AG04450 (cell line): ENCODE measurements around the gene SHISA7. TPM values are rescaled to one million over a fixed set of nuclear protein-coding genes. Genes with fewer than 3 reads are reported as not detected.
A peak's percentile ranks its signal among the peaks of the same experiment; 100 is the strongest.

Experiments
- CTCF ChIA-PET: fragments of 300-600, 350-600 bp; formaldehyde crosslinking; extraction: SDS; loops from one replicate; lab custom pipeline; 2022; ENCODE audit warnings: antibody characterized with exemption, inconsistent platforms; lab: Charles Lee
- POLR2A ChIA-PET: fragments of 350-600 bp; formaldehyde crosslinking; extraction: SDS; loops from one replicate; lab custom pipeline; 2021; ENCODE audit warnings: antibody characterized with exemption, inconsistent platforms; lab: Yijun Ruan, JAX
- DNase-seq: peaks from one replicate; pipeline ENCODE4 v3.0.0-alpha.2; 2011; ENCODE audit warnings: low read depth, low spot score
- H3K27ac ChIP-seq: one replicate; pipeline ENCODE4 v1.5.1; 2012; ENCODE audit warnings: low read depth, low read length, control low read depth
- H3K27me3 ChIP-seq: one replicate; pipeline ENCODE4 v1.6.0; 2012; ENCODE audit warnings: low read length; ENCODE audit not compliant: control insufficient read depth, insufficient read depth
- H3K4me3 ChIP-seq: 2 replicates; pipeline ENCODE4 v1.5.1; 2011; ENCODE audit warnings: mild to moderate bottlenecking, low read depth, low read length, control low read depth
- H3K9me3 ChIP-seq: 2 replicates; pipeline ENCODE4 v1.5.1; 2012; ENCODE audit warnings: low read length; ENCODE audit not compliant: control insufficient read depth, insufficient read depth
- polyA plus RNA-seq: library from polyadenylated mRNA; depleted of rRNA; stranded (reverse); fragments of >200 nt; gene quantifications from 2 replicates; pipeline ENCODE4 v1.2.3, GENCODE V29; 2011
- TF ChIP-seq, protein P1 (sequence below): IDR thresholded peaks from 2 replicates; pipeline ENCODE4 v1.5.1; 2011; ENCODE audit warnings: low read depth, low read length, control low read depth, inconsistent platforms

SHISA7 gene
- polyA plus RNA-seq, 1 experiment = not detected

DNA sequence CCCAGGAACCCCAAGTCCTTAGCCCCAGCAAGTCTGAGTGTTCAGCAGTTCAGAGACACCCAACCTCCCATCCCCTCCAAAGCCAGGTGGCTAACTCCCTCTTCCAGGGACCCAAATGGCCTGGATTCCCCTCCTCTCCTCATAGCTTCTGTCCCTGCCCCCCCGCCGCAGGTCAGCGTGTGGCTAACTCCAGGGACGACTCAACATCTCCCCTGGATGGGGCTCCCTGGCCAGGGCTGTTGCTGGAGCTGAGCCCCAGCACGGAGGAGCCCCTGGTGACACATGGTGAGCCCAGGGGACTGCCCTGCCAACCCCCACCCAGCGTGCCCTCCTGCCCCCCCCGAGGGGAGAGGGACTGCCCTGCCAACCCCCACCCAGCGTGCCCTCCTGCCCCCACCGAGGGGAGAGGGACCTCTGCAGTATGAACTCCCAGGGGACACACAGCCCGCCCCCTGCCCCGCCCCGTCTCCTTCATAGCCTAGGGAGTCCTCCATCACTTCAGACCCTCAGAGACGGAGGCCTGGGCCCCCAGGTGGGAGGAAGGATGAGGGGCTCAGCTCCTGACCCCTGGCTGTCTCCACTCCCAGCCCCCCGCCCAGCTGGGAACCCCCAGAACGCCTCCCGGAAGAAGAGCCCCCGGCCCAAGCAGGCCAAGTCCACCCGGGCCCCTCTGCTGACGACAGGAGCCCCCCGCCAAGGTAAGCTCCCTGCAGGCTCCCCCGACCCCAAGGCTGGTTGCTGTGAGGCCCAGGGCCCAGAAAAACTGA, 46.8 kb upstream of the SHISA7 start:
- H3K4me3 ChIP-seq = no peak overlapping the region
- TF ChIP-seq, protein P1, sequence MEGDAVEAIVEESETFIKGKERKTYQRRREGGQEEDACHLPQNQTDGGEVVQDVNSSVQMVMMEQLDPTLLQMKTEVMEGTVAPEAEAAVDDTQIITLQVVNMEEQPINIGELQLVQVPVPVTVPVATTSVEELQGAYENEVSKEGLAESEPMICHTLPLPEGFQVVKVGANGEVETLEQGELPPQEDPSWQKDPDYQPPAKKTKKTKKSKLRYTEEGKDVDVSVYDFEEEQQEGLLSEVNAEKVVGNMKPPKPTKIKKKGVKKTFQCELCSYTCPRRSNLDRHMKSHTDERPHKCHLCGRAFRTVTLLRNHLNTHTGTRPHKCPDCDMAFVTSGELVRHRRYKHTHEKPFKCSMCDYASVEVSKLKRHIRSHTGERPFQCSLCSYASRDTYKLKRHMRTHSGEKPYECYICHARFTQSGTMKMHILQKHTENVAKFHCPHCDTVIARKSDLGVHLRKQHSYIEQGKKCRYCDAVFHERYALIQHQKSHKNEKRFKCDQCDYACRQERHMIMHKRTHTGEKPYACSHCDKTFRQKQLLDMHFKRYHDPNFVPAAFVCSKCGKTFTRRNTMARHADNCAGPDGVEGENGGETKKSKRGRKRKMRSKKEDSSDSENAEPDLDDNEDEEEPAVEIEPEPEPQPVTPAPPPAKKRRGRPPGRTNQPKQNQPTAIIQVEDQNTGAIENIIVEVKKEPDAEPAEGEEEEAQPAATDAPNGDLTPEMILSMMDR = no peak
- H3K27ac ChIP-seq = no peak overlapping the region
- H3K27me3 ChIP-seq = no peaks in the 10 kb centered on the region
- CTCF ChIA-PET = interaction anchor here (0.6 to 7.6 kb wide), 4 partner anchors 8 to 33 kb away, joined by 3 to 67 read pairs (median 33); no protein-coding TSS in a partner anchor
- DNase-seq = no peak
- H3K9me3 ChIP-seq = no peaks in the 10 kb centered on the region; the same call in 1 of the 2 replicates
- POLR2A ChIA-PET = interaction anchor here (1.1 kb wide), 1 partner anchor 14 kb away, joined by 6 read pairs; the partner anchor contains the start of gene ZNF628

DNA sequence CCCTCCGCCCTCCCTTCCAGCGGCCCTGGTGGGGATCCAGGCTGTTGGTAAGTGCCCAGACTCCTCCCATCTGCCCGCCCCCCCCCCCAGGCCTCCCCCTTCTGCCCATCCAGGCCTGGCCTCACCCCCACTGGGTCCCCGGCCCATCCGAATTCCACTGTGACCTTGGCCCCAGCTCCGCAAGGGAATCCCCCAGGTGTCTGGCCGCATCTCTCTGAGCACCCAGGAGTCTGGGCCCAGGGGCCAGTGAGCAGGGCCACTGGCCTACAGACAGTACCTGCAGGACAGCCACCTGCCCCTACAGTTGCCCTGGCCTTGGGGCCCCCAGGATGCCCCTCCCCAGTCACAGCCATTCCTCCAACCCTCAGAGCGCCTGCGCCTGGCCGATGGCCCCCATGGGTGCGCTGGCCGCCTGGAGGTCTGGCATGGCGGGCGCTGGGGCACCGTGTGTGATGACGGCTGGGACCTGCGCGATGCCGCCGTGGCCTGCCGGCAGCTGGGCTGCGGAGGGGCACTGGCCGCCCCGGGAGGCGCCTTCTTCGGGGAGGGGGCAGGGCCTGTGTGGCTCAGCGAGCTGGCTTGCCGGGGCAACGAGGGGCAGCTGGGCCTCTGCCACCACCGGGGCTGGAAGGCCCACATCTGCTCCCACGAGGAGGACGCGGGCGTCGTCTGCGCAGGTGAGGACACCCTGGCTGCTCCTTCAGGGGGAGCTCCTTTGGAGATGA, 46.0 kb upstream of the SHISA7 start:
- H3K27ac ChIP-seq = no peak overlapping the region
- no peak for DNase-seq
- no peaks in the 10 kb centered on the region; the same call in 1 of the 2 replicates for H3K9me3 ChIP-seq
- TF ChIP-seq, protein P1 = no peak
- peak overlapping the region; percentile 7; the same call in 1 of the 2 replicates for H3K4me3 ChIP-seq
- POLR2A ChIA-PET = interaction anchor here (0.6 to 1.1 kb wide), 2 partner anchors 13 to 91 kb away, joined by 4 to 6 read pairs; partner anchors contain the start of gene ZNF628
- no peaks in the 10 kb centered on the region for H3K27me3 ChIP-seq
- CTCF ChIA-PET = interaction anchor here (1.2 to 7.6 kb wide), 4 partner anchors 9 to 22 kb away, joined by 3 to 67 read pairs (median 52); no protein-coding TSS in a partner anchor

DNA sequence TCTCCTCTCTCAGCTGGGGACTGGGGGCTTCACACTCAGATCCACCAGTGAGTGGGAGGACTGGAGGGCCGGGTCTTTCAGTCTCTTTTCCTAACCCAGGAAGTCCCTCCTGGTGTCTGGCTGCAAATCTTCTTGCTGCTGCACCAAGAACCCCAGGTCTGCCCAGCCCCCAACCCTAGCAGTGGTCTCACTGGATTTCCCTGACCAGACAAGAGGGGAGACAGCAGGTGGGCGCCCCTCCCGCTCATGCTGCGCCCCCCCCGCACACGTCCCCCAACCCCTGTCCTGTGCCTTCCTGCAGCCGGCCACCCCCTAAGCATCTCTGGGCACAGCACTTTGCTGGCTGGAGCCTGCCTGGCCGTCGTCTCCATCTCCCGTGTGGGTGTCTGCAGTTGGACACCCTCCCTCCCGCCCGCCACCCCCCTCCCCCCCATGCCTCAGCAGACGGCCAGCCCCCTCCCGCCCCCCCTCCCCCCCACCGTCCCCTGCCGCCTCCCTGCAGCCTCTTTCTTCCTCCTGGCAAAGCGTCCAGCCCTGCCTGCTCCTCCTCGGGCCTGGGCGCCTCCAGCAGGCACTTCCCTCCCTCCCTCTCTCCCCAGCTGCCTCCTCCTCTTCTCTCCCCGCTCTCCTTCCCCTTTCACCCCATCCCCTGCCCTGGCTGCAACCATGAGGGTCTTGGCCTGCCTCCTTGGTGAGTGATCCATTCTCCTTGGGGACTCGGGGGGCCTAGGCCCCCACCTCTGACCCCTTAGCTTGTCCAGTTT, 45.0 kb upstream of the SHISA7 start, which contains the start of gene SSC5D:
Gene SSC5D, plus strand, starts transcription at position 513 of the 764 bp plus-strand sequence. Its CDS starts 154 bp downstream, at position 667.
- peak within 1 kb of the TSS; percentile 96 for H3K27ac ChIP-seq
- ChIA-PET POLR2A (interaction anchor here (0.6 to 2.5 kb wide), 8 partner anchors 11 to 111 kb away, joined by 3 to 21 read pairs (median 6); partner anchors contain the start of genes FIZ1, ISOC2, UBE2S and ZNF628), CTCF (interaction anchor here (0.9 to 6.4 kb wide), 3 partner anchors 12 to 21 kb away, joined by 3 to 67 read pairs (median 42); partner anchors contain the start of gene ZNF628)
- H3K4me3 ChIP-seq = peak within 1 kb of the TSS; percentile 77
- no peak for DNase-seq
- TF ChIP-seq, protein P1 = no peak
- H3K9me3 ChIP-seq = no peaks in the 10 kb centered on the region; the same call in 1 of the 2 replicates
- H3K27me3 ChIP-seq = no peaks in the 10 kb centered on the region

DNA sequence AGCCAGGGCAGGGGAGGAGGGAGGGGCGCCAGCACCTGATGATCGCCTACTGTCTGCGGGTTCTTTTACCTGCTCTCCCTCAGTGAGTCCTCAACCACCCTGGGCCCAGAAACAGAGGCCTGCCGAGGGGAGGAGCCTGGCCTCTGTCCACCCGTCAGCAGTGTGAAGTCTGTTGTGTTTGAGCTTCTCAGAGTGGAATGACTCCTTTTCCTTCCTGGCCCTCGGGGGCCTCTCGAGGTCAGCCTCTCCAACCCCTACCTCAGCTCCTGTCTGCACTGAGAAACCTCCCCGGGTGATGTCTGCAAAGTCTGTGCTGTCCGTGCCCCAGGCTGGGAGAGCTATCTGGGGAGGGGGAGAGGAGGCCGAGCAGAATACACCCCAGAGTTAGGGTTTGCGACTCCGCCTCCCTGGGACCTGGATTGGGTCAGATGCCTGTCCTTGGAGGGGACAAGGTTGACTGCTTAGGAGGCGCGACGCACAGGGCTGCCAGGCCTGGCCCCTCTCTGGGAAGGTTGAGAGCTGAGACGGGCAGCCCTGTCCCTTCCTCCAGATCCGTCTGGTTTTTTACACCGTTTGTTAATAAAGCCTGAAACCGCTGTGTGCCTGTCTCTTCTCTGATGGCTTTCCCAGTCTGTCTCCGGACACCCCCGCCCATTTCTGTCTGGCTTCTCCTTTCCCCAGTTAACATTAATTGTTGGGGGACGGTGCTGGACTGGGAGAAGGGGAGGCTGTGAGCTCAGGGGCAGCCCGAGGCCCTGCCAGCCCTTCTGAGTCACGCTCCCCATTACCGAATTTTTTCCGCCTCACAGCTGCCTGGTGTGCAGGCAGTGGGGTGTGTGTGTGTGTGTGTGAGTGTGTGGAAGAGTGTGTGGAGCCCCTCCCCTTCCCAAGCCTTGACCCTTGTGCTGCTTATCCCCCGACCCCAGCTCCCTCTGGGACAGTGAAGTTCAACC, 44.1 kb upstream of the SHISA7 start:
- Histone ChIP-seq H3K27ac (peak overlapping the region; percentile 96), H3K9me3 (no peaks in the 10 kb centered on the region; the same call in 1 of the 2 replicates), H3K4me3 (peak overlapping the region; percentile 77), H3K27me3 (no peaks in the 10 kb centered on the region)
- ChIA-PET POLR2A (interaction anchor here (0.7 to 2.5 kb wide), 11 partner anchors 11 to 228 kb away, joined by 3 to 21 read pairs (median 5); partner anchors contain the start of genes FIZ1, ISOC2, PPP6R1 and UBE2S), CTCF (interaction anchor here (0.9 to 6.4 kb wide), 4 partner anchors 11 to 346 kb away, joined by 3 to 67 read pairs (median 22); partner anchors contain the start of gene ZNF628)
- peak; percentile 92 for DNase-seq
- TF ChIP-seq, protein P1 = no peak
